HepG2 (cell line): ENCODE data around the gene NEURL1. TPM values are rescaled to one million over a fixed set of nuclear protein-coding genes. Genes with fewer than 3 reads are reported as not detected.

Source experiments
- ATAC-seq: fragments of 200-7000 bp; cut with Tn5 transposase; 3 replicates; pipeline ENCODE4 v1.9.1; 2020; ENCODE audit warnings: mild to moderate bottlenecking, moderate library complexity
- BruUV-seq: library from RNA; stranded (reverse); fragments of 400-500 nt; replicated peaks from 2 replicates; lab custom pipeline; 2021; lab: Mats Ljungman, UMichigan
- CTCF ChIA-PET: fragments of 300-600 bp; formaldehyde crosslinking; extraction: SDS; loops from one replicate; lab custom pipeline; 2021; ENCODE audit warnings: low total read pairs, inconsistent platforms, low intra/inter-chr PET ratio; lab: Yijun Ruan, JAX
- POLR2A ChIA-PET: fragments of 350-600 bp; sonication (Branson Sonifier 250); formaldehyde crosslinking; loops from one replicate; lab custom pipeline; 2020; ENCODE audit warnings: antibody characterized with exemption, inconsistent platforms; lab: Yijun Ruan, JAX
- DNase-seq: peaks from one replicate; pipeline ENCODE4 v3.0.0-alpha.2; 2015; ENCODE audit warnings: low spot score
- FAIRE-seq: peaks from 3 replicates; lab custom pipeline; 2011; peaks lifted over from hg19 to GRCh38; lab: Jason Lieb, UNC
- H2AFZ ChIP-seq: one replicate; pipeline ENCODE4 v1.6.1; 2011; ENCODE audit warnings: low read length, inconsistent platforms
- H3K27ac ChIP-seq: fragments of 300-600 bp; 3 replicates; pipeline ENCODE4 v1.8.0; 2011; ENCODE audit warnings: mixed run types, mild to moderate bottlenecking, mixed read lengths, low read length, inconsistent platforms; ENCODE audit not compliant: insufficient read depth; ENCODE audit errors: extremely low read length
- H3K27me3 ChIP-seq, 2 experiments: fragments of 200-600 bp in 1 of 2; 2 replicates in 1 of 2; 3 replicates in 1 of 2; pipeline versions ENCODE4 v1.6.0 to v1.8.0; 2011; ENCODE audit warnings: low read length in 2 of 2, mild to moderate bottlenecking in 2 of 2, moderate library complexity in 2 of 2, inconsistent platforms in 1 of 2; ENCODE audit not compliant: insufficient read depth in 2 of 2, control insufficient read depth in 1 of 2
- H3K36me3 ChIP-seq, 2 experiments: fragments of 200-600 bp in 1 of 2; replicated peaks in 1 of 2; 2 replicates in 1 of 2; 3 replicates in 1 of 2; pipeline versions ENCODE4 v1.5.1 to v1.8.0; 2011; ENCODE audit warnings: low read length in 2 of 2, inconsistent platforms in 1 of 2; ENCODE audit not compliant: insufficient read depth in 2 of 2, control insufficient read depth in 1 of 2
- H3K4me1 ChIP-seq: 2 replicates; pipeline ENCODE4 v1.5.1; 2012; ENCODE audit warnings: low read length, inconsistent platforms; ENCODE audit not compliant: insufficient read depth
- H3K4me2 ChIP-seq: 2 replicates; pipeline ENCODE4 v1.6.0; 2011; ENCODE audit warnings: low read depth, low read length, inconsistent platforms
- H3K4me3 ChIP-seq, 3 experiments: fragments of 200-600 bp in 1 of 3; sonication (generic), shearing (Covaris generic) in 1 of 3; replicated peaks in 1 of 3; 2 replicates each; pipeline ENCODE4 v1.5.1; 2011 to 2016; ENCODE audit warnings: low read length in 3 of 3, inconsistent platforms in 2 of 3, low read depth in 2 of 3, mild to moderate bottlenecking in 2 of 3, control low read depth in 1 of 3, mixed read lengths in 1 of 3; ENCODE audit not compliant: insufficient read depth in 1 of 3
- H3K79me2 ChIP-seq: one replicate; pipeline ENCODE4 v1.6.1; 2011; ENCODE audit warnings: low read length, inconsistent platforms; ENCODE audit not compliant: insufficient read depth
- H3K9ac ChIP-seq: 2 replicates; pipeline ENCODE4 v1.6.0; 2011; ENCODE audit warnings: mild to moderate bottlenecking, low read depth, low read length, inconsistent platforms; ENCODE audit not compliant: insufficient read depth
- H3K9me3 ChIP-seq: 2 replicates; pipeline ENCODE4 v1.5.1; 2012; ENCODE audit warnings: mild to moderate bottlenecking, low read length
- H4K20me1 ChIP-seq: 2 replicates; pipeline ENCODE4 v1.6.0; 2011; ENCODE audit warnings: inconsistent platforms, mild to moderate bottlenecking, low read length, moderate library complexity; ENCODE audit not compliant: insufficient read depth
- ATF4 ChIP-seq, 2 experiments: fragments of 450-650 bp in 1 of 2; sonication (generic) in 1 of 2; formaldehyde crosslinking; IDR thresholded peaks; 2 replicates each; pipeline versions ENCODE4 v1.5.0 to v1.8.0; 2020 to 2022; ENCODE audit warnings: mild to moderate bottlenecking in 1 of 2, missing genetic modification reagents in 1 of 2
- CTCF ChIP-seq: sonication (generic); formaldehyde crosslinking; IDR thresholded peaks from 2 replicates; pipeline ENCODE4 v1.5.0; 2020; ENCODE audit warnings: mild to moderate bottlenecking, missing genetic modification reagents, moderate library complexity
- ERF ChIP-seq: IDR thresholded peaks from 2 replicates; pipeline ENCODE4 v1.6.1; 2018; ENCODE audit warnings: missing biosample characterization, missing genetic modification reagents
- HDAC2 ChIP-seq: sonication (generic); formaldehyde crosslinking; IDR thresholded peaks from 2 replicates; pipeline ENCODE4 v1.4.0; 2020; ENCODE audit warnings: missing genetic modification reagents
- IKZF5 ChIP-seq: IDR thresholded peaks from 2 replicates; pipeline ENCODE4 v1.6.1; 2018; ENCODE audit warnings: missing genetic modification reagents, mild to moderate bottlenecking, missing compliant biosample characterization
- KLF16 ChIP-seq, 2 experiments: sonication (generic) in 1 of 2; formaldehyde crosslinking in 1 of 2; IDR thresholded peaks; 2 replicates each; pipeline versions ENCODE4 v1.6.1 to v1.8.0; 2016 to 2023; ENCODE audit warnings: missing genetic modification reagents in 2 of 2, missing compliant biosample characterization in 1 of 2
- MAX ChIP-seq: IDR thresholded peaks from 2 replicates; pipeline ENCODE4 v1.6.1; 2012; ENCODE audit warnings: inconsistent platforms
- NR2F6 ChIP-seq, 2 experiments: IDR thresholded peaks; 2 replicates each; pipeline ENCODE4 v1.6.1; 2016; ENCODE audit warnings: antibody characterized with exemption in 1 of 2, mild to moderate bottlenecking in 1 of 2
- PHF8 ChIP-seq: sonication (generic); formaldehyde crosslinking; IDR thresholded peaks from 2 replicates; pipeline ENCODE4 v1.5.0; 2020; ENCODE audit warnings: missing genetic modification reagents
- REPIN1 ChIP-seq: sonication (generic); formaldehyde crosslinking; IDR thresholded peaks from 2 replicates; pipeline ENCODE4 v1.8.0; 2022; ENCODE audit warnings: missing genetic modification reagents, low read depth, mild to moderate bottlenecking, borderline replicate concordance
- THAP8 ChIP-seq: sonication (generic); formaldehyde crosslinking; IDR thresholded peaks from 2 replicates; pipeline ENCODE4 v1.5.1; 2020; ENCODE audit warnings: missing genetic modification reagents, mild to moderate bottlenecking, borderline replicate concordance
- TOE1 ChIP-seq: sonication (generic); formaldehyde crosslinking; IDR thresholded peaks from 2 replicates; pipeline ENCODE4 v1.4.0; 2020; ENCODE audit warnings: mild to moderate bottlenecking, missing genetic modification reagents
- ZBTB20 ChIP-seq: sonication (generic); formaldehyde crosslinking; IDR thresholded peaks from 2 replicates; pipeline ENCODE4 v1.8.1; 2023; ENCODE audit warnings: missing genetic modification reagents, low read depth, mild to moderate bottlenecking, borderline replicate concordance
- ZFP1 ChIP-seq: IDR thresholded peaks from 2 replicates; pipeline ENCODE4 v1.6.1; 2016
- ZFY ChIP-seq: sonication (generic); formaldehyde crosslinking; IDR thresholded peaks from 2 replicates; pipeline ENCODE4 v1.4.0; 2020; ENCODE audit warnings: missing genetic modification reagents
- ZMYM3 ChIP-seq: sonication (generic); formaldehyde crosslinking; IDR thresholded peaks from 2 replicates; pipeline ENCODE4 v1.5.1; 2020; ENCODE audit warnings: mild to moderate bottlenecking, missing genetic modification reagents
- ZNF12 ChIP-seq: sonication (generic); formaldehyde crosslinking; IDR thresholded peaks from 2 replicates; pipeline ENCODE4 v1.5.0; 2020; ENCODE audit warnings: missing genetic modification reagents
- ZNF501 ChIP-seq: sonication (generic); formaldehyde crosslinking; IDR thresholded peaks from 2 replicates; pipeline ENCODE4 v1.5.1; 2020; ENCODE audit warnings: mild to moderate bottlenecking, moderate library complexity, missing genetic modification reagents
- ZNF780A ChIP-seq: sonication (generic); formaldehyde crosslinking; IDR thresholded peaks from 2 replicates; pipeline ENCODE4 v1.8.0; 2022; ENCODE audit warnings: mild to moderate bottlenecking, missing genetic modification reagents, moderate library complexity
- WGBS: methylation state at CpG from one replicate; pipeline ENCODE4 v1.1.6; 2017; ENCODE audit warnings: low lambda C conversion rate; 5-methylcytosine and 5-hydroxymethylcytosine counted together
- in situ Hi-C: cut with HindIII; loops from 2 replicates; pipeline ENCODE4 v1.10.0; 2017; ENCODE audit warnings: low pct_unique_long_range_greater_than_20kb; ENCODE audit not compliant: extremely low pct_ligation_motif_present
- intact Hi-C: fragments of 100-400 bp; cut with micrococcal nuclease; formaldehyde crosslinking; loops from one replicate; pipeline ENCODE4 v1.10.0; 2022; ENCODE audit not compliant: unreplicated experiment
- polyA plus RNA-seq, 8 experiments: library from polyadenylated mRNA; depleted of rRNA in 3 of 8; stranded (reverse) in 7 of 8; unstranded in 1 of 8; fragments of >200 nt; fragmentation: Illumina TruSeq in 4 of 8; extraction: Trizol in 4 of 8; gene quantifications; 2 replicates each; pipeline versions ENCODE4 v1.2.1 to v1.2.3, GENCODE V29; 2011 to 2016; ENCODE audit warnings: low read depth in 4 of 8, missing spikeins in 1 of 8, mixed read lengths in 1 of 8; ENCODE audit not compliant: insufficient read depth in 1 of 8
- total RNA-seq, 5 experiments: library from RNA; depleted of rRNA; stranded (reverse); fragments of >200 nt; fragmentation: Illumina TruSeq; extraction: Trizol; gene quantifications; 2 replicates each; pipeline ENCODE4 v1.2.3, GENCODE V29; 2016; ENCODE audit warnings: low read depth in 1 of 5

Gene NEURL1
- total and polyA plus RNA-seq, 2 of the 13 experiments (the other 11 are each of a cell fraction or from before 2014, with no cell fraction given), result not detected

- TF ChIP-seq THAP8 (CRISPR knock-in tag) (no peak), ZFP1 (no peak), ZMYM3 (CRISPR knock-in tag) (0 out of 2 replicates have a peak, but pooled peaks have one; percentile 11), ZNF780A (CRISPR knock-in tag) (no peak)
- TF ChIP-seq, all 625 proteins: peak for 2
Measured at GRCh38 chr10:103576076-103576471, 82.6 kb downstream of the NEURL1 start (continued).

GRCh38 chr10:103576862-103577261, 83.4 kb downstream of the NEURL1 start:
- FAIRE-seq, result peak; percentile 79
- in situ Hi-C loops (loop anchor here (5.0 kb wide), 1 partner anchor 65 kb away; no protein-coding TSS in a partner anchor), intact Hi-C loops (loop anchor here (5.0 kb wide), 1 partner anchor 65 kb away; no protein-coding TSS in a partner anchor)
- peak overlapping the region; percentile 37 for H3K4me2 ChIP-seq
- no peak overlapping the region for H3K27ac ChIP-seq
- peaks cover 4 to 66% of the 10 kb centered on the region in 2 experiments for H3K27me3 ChIP-seq
- H3K36me3 ChIP-seq, result no peaks in the 10 kb centered on the region
- no peaks in the 10 kb centered on the region for H3K9me3 ChIP-seq
- CTCF ChIA-PET, result no interaction called here
- peak; percentile 63 for DNase-seq
- H3K4me1 ChIP-seq, result peaks cover 75% of the 10 kb centered on the region
- WGBS, result 6% methylated on average over 1 of the region's 2 CpGs
- no peak overlapping the region for H3K9ac ChIP-seq
- H4K20me1 ChIP-seq, result no peaks in the 10 kb centered on the region
- POLR2A ChIA-PET, result no interaction called here
- ATAC-seq, result peak; percentile 61
- H3K4me3 ChIP-seq, result 0 out of 6 replicates have a peak overlapping the region, but pooled peaks of 1 of the 3 experiments have one; percentile 4
- no peaks in the 10 kb centered on the region for H3K79me2 ChIP-seq
- no peak overlapping the region for H2AFZ ChIP-seq
- no TSS peak for BruUV-seq
- TF ChIP-seq PHF8 (CRISPR knock-in tag) (no peak), ZBTB20 (CRISPR knock-in tag) (peak; percentile 39; the same call in 1 of the 2 replicates), ATF4 (CRISPR knock-in tag; IDR thresholded peaks at IDR 0.05) (0 out of 4 replicates have a peak, but pooled peaks of 1 of the 2 experiments have one; percentile 6), ZNF501 (CRISPR knock-in tag) (0 out of 2 replicates have a peak, but pooled peaks have one; percentile 34), TOE1 (CRISPR knock-in tag) (no peak), KLF16 (CRISPR knock-in tag; IDR thresholded peaks at IDR 0.05) (0 out of 4 replicates have a peak, but pooled peaks of 1 of the 2 experiments have one; percentile 43), CTCF (CRISPR knock-in tag) (peak; percentile 32; the same call in 1 of the 2 replicates), REPIN1 (CRISPR knock-in tag) (peak; percentile 73), ZNF12 (CRISPR knock-in tag) (0 out of 2 replicates have a peak, but pooled peaks have one; percentile 18), ZFY (CRISPR knock-in tag) (peak; percentile 27; the same call in 1 of the 2 replicates), NR2F6 (IDR thresholded peaks at IDR 0.05) (peak; percentile 51; the same call in 1 of the 2 replicates), NR2F6 (CRISPR knock-in tag; IDR thresholded peaks at IDR 0.05) (peak; percentile 60; the same call in 1 of the 2 replicates), IKZF5 (peak; percentile 72; the same call in 1 of the 2 replicates), HDAC2 (CRISPR knock-in tag) (peak; percentile 92), ERF (CRISPR knock-in tag) (0 out of 2 replicates have a peak, but pooled peaks have one; percentile 68), MAX (peak; percentile 57)
